GM19395 (cell line): Measurements from ENCODE around the gene TIA1.
"Not testable (repeated sequence)": the region's sequence is repeated elsewhere in the genome, so short reads cannot be mapped to it uniquely, and the experiment has no call there.

Experiments used
- ATAC-seq: cut with Tn5 transposase; IDR thresholded peaks from one replicate; pipeline ENCODE4 v1.9.1; 2021; ENCODE audit warnings: mild to moderate bottlenecking, moderate library complexity; ENCODE audit not compliant: unreplicated experiment

Gene TIA1

GRCh38 chr2:70248181-70248847 lies at the start of gene TIA1:
TSS of gene TIA1 (minus strand) at chr2:70248628. CDS start at chr2:70248430, 198 bp downstream.
- peak; percentile 95 for ATAC-seq

GRCh38 chr2:70297828-70298227 lies 49.4 kb upstream of the TIA1 start:
- ATAC-seq, result not testable (repeated sequence)

GRCh38 chr2:70283500-70284191 lies 35.2 kb upstream of the TIA1 start:
- ATAC-seq, result no peak

GRCh38 chr2:70282439-70282838 lies 34.0 kb upstream of the TIA1 start:
- no peak for ATAC-seq

- ATAC-seq, result no peak
Observed at GRCh38 chr2:70280242-70280798, 31.9 kb upstream of the TIA1 start.

- ATAC-seq, result no peak
Observed at GRCh38 chr2:70270323-70270722, 21.9 kb upstream of the TIA1 start.

- ATAC-seq, result not testable (repeated sequence)
Observed at GRCh38 chr2:70269422-70270302, 21.2 kb upstream of the TIA1 start.

GRCh38 chr2:70266925-70267324 lies 18.5 kb upstream of the TIA1 start:
- ATAC-seq, result not testable (repeated sequence)

GRCh38 chr2:70261501-70261900 lies 13.1 kb upstream of the TIA1 start:
- no peak for ATAC-seq

GRCh38 chr2:70258532-70258875 lies 10.1 kb upstream of the TIA1 start:
- ATAC-seq, result peak; percentile 5

- ATAC-seq, result no peak
Observed at GRCh38 chr2:70255637-70256314, 7.3 kb upstream of the TIA1 start.

GRCh38 chr2:70250434-70250833 lies 2.0 kb upstream of the TIA1 start:
- no peak for ATAC-seq

- ATAC-seq, result no peak
Observed at GRCh38 chr2:70247364-70248180, 856 bp downstream of the TIA1 start.

- ATAC-seq, result no peak
Observed at GRCh38 chr2:70243806-70244584, 4.4 kb downstream of the TIA1 start.

GRCh38 chr2:70242552-70242951 lies 5.9 kb downstream of the TIA1 start:
- ATAC-seq, result no peak

GRCh38 chr2:70241340-70241739 lies 7.1 kb downstream of the TIA1 start:
- ATAC-seq, result no peak

- ATAC-seq, result no peak
Observed at GRCh38 chr2:70240599-70240998, 7.8 kb downstream of the TIA1 start.

- ATAC-seq, result no peak
Observed at GRCh38 chr2:70233926-70234325, 14.5 kb downstream of the TIA1 start.

- no peak for ATAC-seq
Observed at GRCh38 chr2:70226781-70227180, 21.6 kb downstream of the TIA1 start.
